Hepatocyte (in vitro differentiated cells): ENCODE results near the gene GSC2. TPM values are rescaled to one million over a fixed set of nuclear protein-coding genes. Genes with fewer than 3 reads are reported as not detected.

ENCODE experiments used
- DNase-seq: peaks from one replicate; pipeline ENCODE4 v3.0.0-alpha.2; 2016; ENCODE audit warnings: low spot score
- H2AFZ ChIP-seq: fragments of 200-600 bp; sonication (generic); 2 replicates; pipeline ENCODE4 v1.6.0; 2016; ENCODE audit warnings: antibody characterized with exemption, mild to moderate bottlenecking
- H3K27ac ChIP-seq: fragments of 200-600 bp; sonication (generic); 2 replicates; pipeline ENCODE4 v1.5.1; 2016; ENCODE audit warnings: mild to moderate bottlenecking
- H3K27me3 ChIP-seq: fragments of 200-600 bp; sonication (generic); 2 replicates; pipeline ENCODE4 v1.6.1; 2016
- H3K36me3 ChIP-seq: fragments of 200-600 bp; sonication (generic); replicated peaks from 2 replicates; pipeline ENCODE4 v1.5.1; 2016; ENCODE audit warnings: low read depth; ENCODE audit not compliant: insufficient read depth
- H3K4me1 ChIP-seq: fragments of 200-600 bp; sonication (generic); 2 replicates; pipeline ENCODE4 v1.5.1; 2016; ENCODE audit warnings: mild to moderate bottlenecking, moderate library complexity; ENCODE audit not compliant: insufficient read depth
- H3K4me2 ChIP-seq: fragments of 200-600 bp; sonication (generic); 2 replicates; pipeline ENCODE4 v1.6.0; 2016
- H3K4me3 ChIP-seq: fragments of 200-600 bp; sonication (generic); 2 replicates; pipeline ENCODE4 v1.5.1; 2016; ENCODE audit warnings: mild to moderate bottlenecking
- H3K79me2 ChIP-seq: fragments of 200-600 bp; sonication (generic); 2 replicates; pipeline ENCODE4 v1.6.0; 2017; ENCODE audit warnings: mild to moderate bottlenecking
- H3K9me2 ChIP-seq: fragments of 200-600 bp; sonication (generic); replicated peaks from 2 replicates; pipeline ENCODE4 v1.6.0; 2017; ENCODE audit warnings: mild to moderate bottlenecking; ENCODE audit not compliant: insufficient read depth
- H3K9me3 ChIP-seq: fragments of 200-600 bp; sonication (generic); 2 replicates; pipeline ENCODE4 v1.5.1; 2016; ENCODE audit warnings: low read depth, mild to moderate bottlenecking
- H4K20me1 ChIP-seq: fragments of 200-600 bp; sonication (generic); 2 replicates; pipeline ENCODE4 v1.6.0; 2016; ENCODE audit warnings: mild to moderate bottlenecking; ENCODE audit not compliant: insufficient read depth, poor library complexity, severe bottlenecking
- EZH2 ChIP-seq: fragments of 200-600 bp; sonication (generic); IDR thresholded peaks from 2 replicates; pipeline ENCODE4 v1.6.1; 2016; ENCODE audit warnings: antibody characterized with exemption, mild to moderate bottlenecking, borderline replicate concordance
- EZH2phosphoT487 ChIP-seq: fragments of 200-600 bp; sonication (generic); IDR thresholded peaks from one replicate; pipeline ENCODE4 v1.6.1; 2018; ENCODE audit warnings: antibody characterized with exemption, mild to moderate bottlenecking, low read depth, moderate library complexity; ENCODE audit not compliant: unreplicated experiment, severe bottlenecking
- WGBS: methylation state at CpG from one replicate; pipeline ENCODE4 v1.1.6; 2016; ENCODE audit warnings: low lambda C conversion rate; ENCODE audit errors: missing lambda C conversion rate; 5-methylcytosine and 5-hydroxymethylcytosine counted together
- polyA plus RNA-seq: library from polyadenylated mRNA; unstranded; fragments of >200 nt; fragmentation: Nextera tagmentation; extraction: Ambion mirVana; gene quantifications from 2 replicates; pipeline ENCODE4 v1.2.1, GENCODE V29; 2016
- total RNA-seq: library from RNA; depleted of rRNA; stranded (reverse); fragments of >200 nt; gene quantifications from 2 replicates; pipeline ENCODE4 v1.2.3, GENCODE V29; 2014
- TF ChIP-seq, protein P1 (sequence below): fragments of 200-600 bp; sonication (generic); IDR thresholded peaks from 2 replicates; pipeline ENCODE4 v1.5.1; 2016; ENCODE audit warnings: antibody characterized with exemption, mild to moderate bottlenecking; ENCODE audit not compliant: poor library complexity

Gene GSC2
- total and polyA plus RNA-seq, 2 experiments from 2014 or later, result not detected

DNA sequence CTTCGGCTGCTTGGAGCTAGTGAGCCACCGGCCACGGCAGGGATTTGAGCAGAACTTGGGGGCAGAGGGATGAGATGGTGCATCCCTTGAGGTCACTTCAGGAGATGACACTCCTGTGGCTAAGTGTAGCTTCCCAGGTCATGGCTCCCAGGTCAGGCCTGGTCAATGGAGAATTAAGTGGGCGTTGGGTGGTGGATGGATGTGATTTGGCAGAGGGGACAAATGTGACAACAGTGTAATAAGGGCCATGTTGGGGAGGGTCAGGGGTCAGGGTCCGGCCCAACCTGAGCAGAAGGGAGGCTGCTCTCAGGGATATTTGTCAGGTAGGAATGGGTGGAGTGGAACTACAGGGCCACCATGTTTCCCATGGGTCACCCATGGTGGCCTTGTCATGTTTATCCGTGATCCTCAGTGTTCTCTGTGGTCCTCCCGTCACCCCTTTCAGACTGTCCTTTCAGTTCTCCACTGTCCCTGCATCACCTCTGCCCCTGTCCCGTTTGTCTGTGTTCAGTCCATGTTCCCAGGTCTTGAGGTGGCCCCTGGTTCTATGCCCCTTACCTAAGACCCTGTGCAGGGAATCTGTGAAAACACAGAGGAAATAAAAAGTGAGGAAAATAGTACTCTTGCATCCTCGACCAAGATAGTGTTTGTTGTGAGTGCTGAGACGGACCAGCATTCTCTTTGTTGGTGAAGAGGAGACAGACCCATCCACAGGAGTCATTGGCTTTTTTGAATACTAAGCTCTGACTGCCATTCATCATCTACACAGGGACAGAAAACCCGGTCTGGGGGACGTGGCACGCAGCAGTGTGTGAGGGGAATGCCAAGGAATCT lies 22.3 kb upstream of the GSC2 start:
- Histone ChIP-seq H3K9me3 (no peaks in the 10 kb centered on the region), H3K4me2 (peak overlapping the region; percentile 95), H3K27ac (peak overlapping the region; percentile 96), H3K9me2 (no peaks in the 10 kb centered on the region), H4K20me1 (peaks cover 17% of the 10 kb centered on the region), H3K36me3 (no peaks in the 10 kb centered on the region), H3K27me3 (peaks cover 24% of the 10 kb centered on the region), H3K4me3 (peak overlapping the region; percentile 87), H3K4me1 (peaks cover 34% of the 10 kb centered on the region), H3K79me2 (peaks cover 49% of the 10 kb centered on the region), H2AFZ (peak overlapping the region; percentile 90)
- no peak for DNase-seq
- no peak for TF ChIP-seq EZH2
- TF ChIP-seq, protein P1, sequence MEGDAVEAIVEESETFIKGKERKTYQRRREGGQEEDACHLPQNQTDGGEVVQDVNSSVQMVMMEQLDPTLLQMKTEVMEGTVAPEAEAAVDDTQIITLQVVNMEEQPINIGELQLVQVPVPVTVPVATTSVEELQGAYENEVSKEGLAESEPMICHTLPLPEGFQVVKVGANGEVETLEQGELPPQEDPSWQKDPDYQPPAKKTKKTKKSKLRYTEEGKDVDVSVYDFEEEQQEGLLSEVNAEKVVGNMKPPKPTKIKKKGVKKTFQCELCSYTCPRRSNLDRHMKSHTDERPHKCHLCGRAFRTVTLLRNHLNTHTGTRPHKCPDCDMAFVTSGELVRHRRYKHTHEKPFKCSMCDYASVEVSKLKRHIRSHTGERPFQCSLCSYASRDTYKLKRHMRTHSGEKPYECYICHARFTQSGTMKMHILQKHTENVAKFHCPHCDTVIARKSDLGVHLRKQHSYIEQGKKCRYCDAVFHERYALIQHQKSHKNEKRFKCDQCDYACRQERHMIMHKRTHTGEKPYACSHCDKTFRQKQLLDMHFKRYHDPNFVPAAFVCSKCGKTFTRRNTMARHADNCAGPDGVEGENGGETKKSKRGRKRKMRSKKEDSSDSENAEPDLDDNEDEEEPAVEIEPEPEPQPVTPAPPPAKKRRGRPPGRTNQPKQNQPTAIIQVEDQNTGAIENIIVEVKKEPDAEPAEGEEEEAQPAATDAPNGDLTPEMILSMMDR, result no peak
- TF ChIP-seq EZH2phosphoT487, result no peak
- 65% methylated on average over 9 of the region's 13 CpGs for WGBS

DNA sequence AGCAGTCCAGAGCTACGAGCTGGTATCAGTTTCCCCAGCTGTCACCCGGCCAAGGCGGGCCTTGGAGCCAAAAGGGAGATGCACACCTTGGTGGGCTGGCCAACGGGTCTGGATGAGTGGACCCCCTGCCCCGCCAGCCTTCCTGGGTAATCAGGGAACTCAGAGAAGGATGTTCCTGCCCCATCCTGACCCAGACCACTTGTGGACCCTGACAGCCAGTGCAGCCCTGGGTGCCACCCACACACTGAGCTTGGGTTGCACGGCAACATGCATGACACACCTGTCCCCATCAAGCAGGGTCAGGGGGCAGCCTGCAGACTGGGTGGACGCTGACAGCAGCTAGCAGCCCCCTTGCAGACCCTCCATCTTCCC lies 19.8 kb upstream of the GSC2 start:
- H3K27me3 ChIP-seq, result peaks cover 34% of the 10 kb centered on the region
- peak overlapping the region; percentile 80 for H3K4me2 ChIP-seq
- no peak overlapping the region for H3K4me3 ChIP-seq

DNA sequence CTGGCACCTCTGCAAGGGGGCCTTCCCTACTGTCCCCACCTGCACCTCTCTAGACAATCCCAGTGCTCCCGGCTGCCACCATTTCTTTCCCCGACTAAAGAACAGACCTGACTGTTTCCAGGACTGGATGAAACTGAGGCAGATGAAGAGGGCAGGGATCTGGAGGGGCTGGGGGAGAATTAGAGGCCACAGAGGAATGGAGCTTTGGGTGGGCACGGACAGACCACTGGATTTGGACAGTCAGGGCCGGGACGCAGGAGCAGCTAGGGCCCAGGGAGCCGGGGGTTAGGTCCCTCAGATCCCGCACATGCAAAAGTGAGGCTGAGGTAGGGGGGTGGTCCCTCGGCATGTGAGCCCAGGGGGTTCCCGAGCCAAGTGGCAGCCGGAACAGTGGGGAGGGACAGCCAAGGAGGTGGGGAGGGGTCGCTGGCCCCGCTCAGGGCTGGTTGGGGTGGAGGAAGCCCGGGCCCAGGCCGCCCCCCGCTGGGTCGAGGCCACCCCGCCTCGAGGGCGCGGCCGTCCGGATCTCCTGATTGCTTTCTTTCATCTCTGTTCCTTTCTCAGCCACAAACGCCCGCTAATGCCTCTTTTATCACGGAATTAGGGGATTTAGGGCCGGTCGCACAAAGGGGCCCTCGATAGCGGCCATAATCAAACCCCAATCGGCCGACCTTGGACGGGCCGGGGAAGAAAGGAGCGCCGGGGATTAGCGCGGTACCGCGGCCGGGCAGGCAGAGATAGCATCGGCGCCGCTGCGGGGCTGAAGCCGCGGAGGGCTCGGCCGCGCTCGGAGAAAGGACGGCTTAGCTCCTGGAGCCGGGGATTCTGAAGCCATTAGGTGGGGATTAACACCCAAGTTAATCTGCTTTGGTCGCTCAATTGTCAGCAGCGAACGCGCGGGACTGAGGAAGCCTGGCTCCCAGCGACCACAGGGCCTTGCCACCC lies 19.2 kb upstream of the GSC2 start:
- Histone ChIP-seq H3K9me3 (no peaks in the 10 kb centered on the region), H4K20me1 (no peaks in the 10 kb centered on the region), H3K27ac (no peak overlapping the region), H3K79me2 (peaks cover 29% of the 10 kb centered on the region), H3K9me2 (no peaks in the 10 kb centered on the region), H3K27me3 (peaks cover 34% of the 10 kb centered on the region), H3K36me3 (no peaks in the 10 kb centered on the region), H2AFZ (peak overlapping the region; percentile 55), H3K4me1 (peaks cover 18% of the 10 kb centered on the region), H3K4me2 (peak overlapping the region; percentile 80), H3K4me3 (no peak overlapping the region)
- TF ChIP-seq, protein P1, result no peak
- TF ChIP-seq EZH2 (peak; percentile 86), EZH2phosphoT487 (peak; percentile 9)
- DNase-seq, result peak; percentile 38
- 10% methylated on average over 47 of the region's 58 CpGs for WGBS

More for the DNA sequence above, 19.8 kb upstream of the GSC2 start:
- H3K9me3 ChIP-seq, result no peaks in the 10 kb centered on the region
- DNase-seq, result no peak
- H2AFZ ChIP-seq, result no peak overlapping the region
- H3K79me2 ChIP-seq, result peaks cover 34% of the 10 kb centered on the region
- no peaks in the 10 kb centered on the region for H3K9me2 ChIP-seq
- H4K20me1 ChIP-seq, result no peaks in the 10 kb centered on the region
- WGBS, result 48% methylated on average over 6 of the region's 7 CpGs
- no peak overlapping the region for H3K27ac ChIP-seq
- H3K4me1 ChIP-seq, result peaks cover 21% of the 10 kb centered on the region
- TF ChIP-seq EZH2, result no peak
- TF ChIP-seq, protein P1, result no peak
- H3K36me3 ChIP-seq, result no peaks in the 10 kb centered on the region
